Measurements from ENCODE around the gene CDH23. TPM values are rescaled to one million over a fixed set of nuclear protein-coding genes. Genes with fewer than 3 reads are reported as not detected.

The CDH23 gene
- total RNA-seq, 4 donors from 2014 or later: 14.4 to 29.6 (median 19.7) TPM

GRCh38 chr10:71456631-71457030 is 59.9 kb downstream of the CDH23 start:
- no peak for DNase-seq (ENCODE audit: extremely low spot score)
- Histone ChIP-seq H3K4me3 (no peak overlapping the region), H3K4me1 (no peaks in the 10 kb centered on the region), H3K9me3 (no peaks in the 10 kb centered on the region), H3K27me3 (no peaks in the 10 kb centered on the region), H3K27ac (replicated peaks in 1 of 4) (no peak overlapping the region), H3K36me3 (no peaks in the 10 kb centered on the region)
- intact Hi-C loops (cut with DNase I): no loop called here
- TF ChIP-seq POLR2AphosphoS5 (IDR thresholded peaks at IDR 0.05): no peak
- TF ChIP-seq POLR2A (IDR thresholded peaks at IDR 0.05; ENCODE audit: low read depth): no peak
- TF ChIP-seq, protein P1, sequence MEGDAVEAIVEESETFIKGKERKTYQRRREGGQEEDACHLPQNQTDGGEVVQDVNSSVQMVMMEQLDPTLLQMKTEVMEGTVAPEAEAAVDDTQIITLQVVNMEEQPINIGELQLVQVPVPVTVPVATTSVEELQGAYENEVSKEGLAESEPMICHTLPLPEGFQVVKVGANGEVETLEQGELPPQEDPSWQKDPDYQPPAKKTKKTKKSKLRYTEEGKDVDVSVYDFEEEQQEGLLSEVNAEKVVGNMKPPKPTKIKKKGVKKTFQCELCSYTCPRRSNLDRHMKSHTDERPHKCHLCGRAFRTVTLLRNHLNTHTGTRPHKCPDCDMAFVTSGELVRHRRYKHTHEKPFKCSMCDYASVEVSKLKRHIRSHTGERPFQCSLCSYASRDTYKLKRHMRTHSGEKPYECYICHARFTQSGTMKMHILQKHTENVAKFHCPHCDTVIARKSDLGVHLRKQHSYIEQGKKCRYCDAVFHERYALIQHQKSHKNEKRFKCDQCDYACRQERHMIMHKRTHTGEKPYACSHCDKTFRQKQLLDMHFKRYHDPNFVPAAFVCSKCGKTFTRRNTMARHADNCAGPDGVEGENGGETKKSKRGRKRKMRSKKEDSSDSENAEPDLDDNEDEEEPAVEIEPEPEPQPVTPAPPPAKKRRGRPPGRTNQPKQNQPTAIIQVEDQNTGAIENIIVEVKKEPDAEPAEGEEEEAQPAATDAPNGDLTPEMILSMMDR (IDR thresholded peaks at IDR 0.05): no peak
- no peak for TF ChIP-seq EP300 (IDR thresholded peaks at IDR 0.05)
- 90% methylated on average over 3 of the region's 3 CpGs for WGBS

DNA sequence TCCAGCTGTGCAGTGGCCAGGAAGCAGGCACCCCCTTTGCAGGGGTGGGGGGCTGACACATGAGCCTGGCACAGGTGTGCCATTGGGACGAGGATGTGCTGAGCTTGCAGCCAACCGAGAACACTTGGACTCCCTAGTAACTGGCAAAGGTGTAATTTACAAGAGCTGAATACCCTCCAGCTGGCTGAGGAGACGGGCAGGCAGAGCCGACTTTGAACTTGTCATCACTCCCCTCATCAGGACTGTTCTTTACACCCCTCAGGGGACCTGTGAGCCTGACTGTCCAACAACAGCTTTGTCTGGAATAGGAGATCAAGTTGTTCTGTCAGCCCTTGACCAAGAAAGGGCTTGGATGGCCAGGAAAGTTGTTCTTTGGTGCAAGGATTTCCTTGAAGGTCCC is 61.2 kb downstream of the CDH23 start:
- intact Hi-C loops (cut with DNase I): no loop called here

GRCh38 chr10:71458387-71458786 is 61.7 kb downstream of the CDH23 start:
- no peaks in the 10 kb centered on the region for H3K4me1 ChIP-seq
- H3K27me3 ChIP-seq: no peaks in the 10 kb centered on the region
- intact Hi-C loops (cut with DNase I): no loop called here
- no peaks in the 10 kb centered on the region for H3K9me3 ChIP-seq
- no peak for DNase-seq (ENCODE audit: extremely low spot score)
- no peak overlapping the region for H3K27ac ChIP-seq (replicated peaks in 1 of 4)
- 86% methylated on average over 2 of the region's 2 CpGs for WGBS
- no peaks in the 10 kb centered on the region for H3K36me3 ChIP-seq
- H3K4me3 ChIP-seq: no peak overlapping the region
- TF ChIP-seq POLR2AphosphoS5 (IDR thresholded peaks at IDR 0.05): no peak
- TF ChIP-seq, protein P1 (IDR thresholded peaks at IDR 0.05): no peak
- TF ChIP-seq POLR2A (IDR thresholded peaks at IDR 0.05; ENCODE audit: low read depth): no peak
- TF ChIP-seq EP300 (IDR thresholded peaks at IDR 0.05): no peak

More for the DNA sequence above, 61.2 kb downstream of the CDH23 start:
- no peak for TF ChIP-seq EP300 (IDR thresholded peaks at IDR 0.05)
- no peak for TF ChIP-seq POLR2A (IDR thresholded peaks at IDR 0.05; ENCODE audit: low read depth)
- TF ChIP-seq POLR2AphosphoS5 (IDR thresholded peaks at IDR 0.05): no peak
- TF ChIP-seq, protein P1 (IDR thresholded peaks at IDR 0.05): no peak
- Histone ChIP-seq H3K4me3 (no peak overlapping the region), H3K9me3 (no peaks in the 10 kb centered on the region), H3K27me3 (no peaks in the 10 kb centered on the region), H3K27ac (replicated peaks in 1 of 4) (no peak overlapping the region), H3K4me1 (no peaks in the 10 kb centered on the region), H3K36me3 (no peaks in the 10 kb centered on the region)
- no peak for DNase-seq (ENCODE audit: extremely low spot score)
- WGBS: no CpG with 5 or more reads among the region's 4 CpGs

GRCh38 chr10:71459513-71459912 is 62.8 kb downstream of the CDH23 start:
- no peaks in the 10 kb centered on the region for H3K36me3 ChIP-seq
- H3K9me3 ChIP-seq: no peaks in the 10 kb centered on the region
- 93% methylated on average over 3 of the region's 5 CpGs for WGBS
- TF ChIP-seq POLR2A (IDR thresholded peaks at IDR 0.05; ENCODE audit: low read depth) (no peak), EP300 (IDR thresholded peaks at IDR 0.05) (no peak), POLR2AphosphoS5 (IDR thresholded peaks at IDR 0.05) (no peak)
- TF ChIP-seq, protein P1 (IDR thresholded peaks at IDR 0.05): no peak
- H3K27ac ChIP-seq (replicated peaks in 1 of 4): no peak overlapping the region
- H3K4me1 ChIP-seq: no peaks in the 10 kb centered on the region
- H3K27me3 ChIP-seq: no peaks in the 10 kb centered on the region
- intact Hi-C loops (cut with DNase I): no loop called here
- no peak overlapping the region for H3K4me3 ChIP-seq
- DNase-seq (ENCODE audit: extremely low spot score): no peak

- no peaks in the 10 kb centered on the region for H3K27me3 ChIP-seq
- H3K4me3 ChIP-seq: no peak overlapping the region
- whole genome bisulfite sequencing: 100% methylated on average over 2 of the region's 9 CpGs
- H3K36me3 ChIP-seq: no peaks in the 10 kb centered on the region
- intact Hi-C loops (cut with DNase I): no loop called here
- TF ChIP-seq POLR2AphosphoS5 (IDR thresholded peaks at IDR 0.05) (no peak), EP300 (IDR thresholded peaks at IDR 0.05) (no peak)
- H3K4me1 ChIP-seq: no peaks in the 10 kb centered on the region
- H3K27ac ChIP-seq (replicated peaks in 1 of 4): no peak overlapping the region
- no peak for DNase-seq (ENCODE audit: extremely low spot score)
- no peaks in the 10 kb centered on the region for H3K9me3 ChIP-seq
Measured at GRCh38 chr10:71460615-71461014, 63.9 kb downstream of the CDH23 start.
